Fibroblast of skin of back (primary cell): Measurements from ENCODE around the gene LTBP3.
"Not testable (repeated sequence)": the region's sequence is repeated elsewhere in the genome, so short reads cannot be mapped to it uniquely, and the experiment has no call there.

Source experiments
- DNase-seq: peaks from one replicate; pipeline ENCODE4 v3.0.0-alpha.2; 2013

LTBP3 gene

GRCh38 chr11:65535102-65535501 is 23.1 kb downstream of the LTBP3 start:
- DNase-seq: no peak

DNA sequence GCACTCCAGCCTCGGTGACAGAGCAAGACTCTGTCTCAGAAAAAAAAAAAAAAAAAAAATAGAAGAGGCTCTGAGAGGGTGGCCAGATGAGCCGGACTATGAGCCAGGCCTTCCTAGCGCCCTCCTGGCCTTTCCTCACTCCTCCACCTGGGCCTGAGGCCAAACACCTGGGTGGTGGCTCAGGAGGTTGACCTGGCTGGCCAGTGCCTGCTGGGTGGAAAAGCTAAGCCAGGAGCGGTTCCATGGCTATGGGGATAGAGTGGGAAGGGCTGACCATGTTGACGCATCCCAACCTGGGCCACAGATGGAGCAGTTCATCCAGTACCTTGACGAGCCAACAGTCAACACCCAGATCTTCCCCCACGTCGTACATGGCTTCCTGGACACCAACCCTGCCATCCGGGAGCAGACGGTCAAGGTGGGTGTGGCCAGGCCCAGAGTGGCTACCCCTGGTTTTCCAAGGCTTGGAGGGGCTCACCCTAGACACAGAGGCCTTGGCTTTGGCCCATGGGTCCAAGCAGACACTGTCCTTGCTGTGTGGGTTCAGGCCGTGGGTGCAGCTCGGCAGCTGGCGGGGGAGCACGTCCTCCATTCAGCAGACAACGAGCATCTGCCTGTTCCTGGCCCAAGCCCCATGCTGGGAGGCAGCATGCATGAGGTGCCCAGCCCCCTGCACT is 25.6 kb downstream of the LTBP3 start:
- DNase-seq: no peak

DNA sequence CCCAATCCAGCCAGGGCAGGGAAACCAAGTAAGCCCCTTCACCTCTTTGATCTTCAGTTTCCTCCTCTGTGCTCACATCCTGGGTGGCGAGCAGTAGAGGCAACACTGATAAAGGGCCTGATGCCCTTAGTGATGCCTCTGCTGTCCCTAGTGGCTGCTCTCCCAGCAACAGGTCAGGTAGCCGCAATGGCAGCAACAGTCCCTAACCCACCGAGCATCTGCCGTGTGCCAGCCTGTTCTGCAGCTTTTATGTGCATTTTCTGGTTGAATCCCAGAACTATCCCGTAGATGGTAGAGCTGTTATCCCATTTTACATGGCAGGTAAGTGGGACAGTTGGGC is 28.0 kb downstream of the LTBP3 start:
- no peak for DNase-seq

- no peak for DNase-seq
These were observed 28.5 kb downstream of the LTBP3 start for GRCh38 chr11:65529475-65530156.

DNA sequence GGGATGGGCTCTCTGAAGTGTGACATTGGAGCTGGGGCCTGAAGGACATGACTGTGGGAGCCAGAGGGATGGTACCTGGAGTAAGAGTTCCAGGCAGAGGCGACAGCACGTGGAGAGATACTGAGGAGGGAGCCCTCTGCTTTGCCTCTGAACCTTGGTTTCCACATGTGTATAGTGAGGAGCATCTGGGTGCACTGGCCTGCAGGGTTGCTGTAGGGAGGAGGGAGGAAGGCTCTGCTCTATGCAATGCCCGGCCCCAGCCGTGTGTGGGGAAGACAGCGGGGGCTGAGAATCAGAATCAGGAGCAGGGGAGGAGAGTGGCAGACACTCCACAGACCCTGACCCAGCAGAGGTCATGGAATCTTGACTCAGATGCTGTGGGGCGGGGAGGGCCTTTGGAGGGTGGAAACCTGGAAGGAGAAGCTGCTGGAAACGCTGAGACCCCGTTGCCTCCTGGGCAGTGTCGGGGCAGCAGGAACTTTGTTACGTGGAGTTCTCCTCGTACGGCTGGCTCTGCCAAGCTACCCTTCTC is 29.3 kb downstream of the LTBP3 start:
- DNase-seq: no peak

GRCh38 chr11:65526744-65527143 is 31.4 kb downstream of the LTBP3 start:
- DNase-seq: no peak

DNA sequence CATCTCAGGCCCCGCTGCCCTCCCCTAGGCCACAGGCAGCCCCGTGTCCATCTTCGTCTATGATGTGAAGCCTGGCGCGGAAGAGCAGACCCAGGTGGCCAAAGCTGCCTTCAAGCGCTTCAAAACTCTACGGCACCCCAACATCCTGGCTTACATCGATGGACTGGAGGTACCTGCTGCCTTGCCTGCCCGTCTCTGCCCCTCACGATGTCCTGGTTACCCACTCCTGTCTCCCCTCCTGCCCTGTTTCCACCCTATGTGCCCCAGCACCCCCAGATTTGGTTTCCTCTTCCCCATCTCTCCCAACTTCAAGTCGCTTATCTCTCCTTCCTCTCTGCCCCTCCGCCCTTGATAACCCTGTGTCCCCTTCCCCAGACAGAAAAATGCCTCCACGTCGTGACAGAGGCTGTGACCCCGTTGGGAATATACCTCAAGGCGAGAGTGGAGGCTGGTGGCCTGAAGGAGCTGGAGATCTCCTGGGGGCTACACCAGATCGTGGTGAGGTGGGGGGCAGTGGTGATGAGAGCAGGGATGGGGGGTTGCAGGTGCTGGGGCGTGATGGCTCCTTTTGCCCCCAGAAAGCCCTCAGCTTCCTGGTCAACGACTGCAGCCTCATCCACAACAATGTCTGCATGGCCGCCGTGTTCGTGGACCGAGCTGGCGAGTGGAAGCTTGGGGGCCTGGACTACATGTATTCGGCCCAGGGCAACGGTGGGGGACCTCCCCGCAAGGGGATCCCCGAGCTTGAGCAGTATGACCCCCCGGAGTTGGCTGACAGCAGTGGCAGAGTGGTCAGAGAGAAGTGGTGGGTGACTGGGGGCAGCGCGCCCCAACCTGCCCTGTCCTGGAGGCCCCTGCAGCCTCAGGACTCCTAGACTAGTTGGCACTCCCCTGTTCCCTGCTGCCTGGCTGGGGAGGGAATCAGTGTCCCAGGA is 32.3 kb downstream of the LTBP3 start:
- DNase-seq: no peak

- DNase-seq: peak; percentile 78
These were observed 33.2 kb downstream of the LTBP3 start, which contains the start of gene SCYL1 for GRCh38 chr11:65524741-65525545. SCYL1 (plus strand) TSS chr11:65525083; CDS start chr11:65525154, 71 bp downstream.

- DNase-seq: no peak
These were observed 34.0 kb downstream of the LTBP3 start for GRCh38 chr11:65524014-65524740.

- DNase-seq: not testable (repeated sequence)
These were observed 34.6 kb downstream of the LTBP3 start for GRCh38 chr11:65523631-65523968.

- DNase-seq: not testable (repeated sequence)
These were observed 35.2 kb downstream of the LTBP3 start for GRCh38 chr11:65522718-65523630.

GRCh38 chr11:65521777-65522521 is 36.2 kb downstream of the LTBP3 start:
- DNase-seq: not testable (repeated sequence)

- DNase-seq: not testable (repeated sequence)
These were observed 39.1 kb downstream of the LTBP3 start for GRCh38 chr11:65518941-65519549.

DNA sequence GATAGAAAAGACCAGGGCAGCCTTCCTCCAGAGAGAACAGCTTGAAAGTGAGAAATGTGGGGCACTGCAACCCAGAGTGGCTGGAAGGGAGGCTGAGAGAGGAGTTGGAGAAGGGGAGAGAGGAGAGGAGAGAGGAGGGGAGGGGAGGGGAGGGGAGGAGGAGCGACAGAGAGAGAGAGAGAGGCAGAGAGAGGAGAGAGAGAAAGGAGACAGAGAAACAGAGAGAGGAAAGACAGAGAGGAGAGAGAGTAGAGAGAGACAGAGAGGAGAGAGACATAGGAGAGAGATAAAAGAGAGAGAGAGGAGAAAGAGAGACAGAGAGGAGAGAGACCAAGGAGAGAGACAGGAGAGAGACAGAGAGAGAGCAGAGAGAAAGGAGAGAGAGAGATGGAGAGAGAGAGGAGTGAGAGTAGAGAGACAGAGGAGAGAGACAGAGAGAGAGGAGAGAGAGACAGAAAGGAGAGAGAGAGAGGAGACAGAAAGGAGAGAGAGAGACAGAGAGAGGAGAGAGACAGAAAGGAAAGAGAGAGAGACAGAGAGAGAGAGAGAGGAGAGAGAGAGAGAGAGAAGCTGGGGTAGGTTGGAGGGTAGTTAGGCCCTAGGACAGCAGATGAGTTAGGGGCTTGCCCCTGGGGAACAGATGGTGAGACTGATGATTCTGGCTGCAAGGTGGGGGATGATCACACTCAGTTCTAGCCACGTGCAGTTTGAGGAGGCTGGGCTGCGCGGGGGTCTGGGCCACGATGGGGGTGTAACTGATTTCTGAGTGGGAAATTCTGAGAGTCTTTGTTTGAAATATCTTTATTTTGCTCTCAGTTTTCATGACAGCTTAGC is 41.8 kb downstream of the LTBP3 start:
- DNase-seq: no peak

DNA sequence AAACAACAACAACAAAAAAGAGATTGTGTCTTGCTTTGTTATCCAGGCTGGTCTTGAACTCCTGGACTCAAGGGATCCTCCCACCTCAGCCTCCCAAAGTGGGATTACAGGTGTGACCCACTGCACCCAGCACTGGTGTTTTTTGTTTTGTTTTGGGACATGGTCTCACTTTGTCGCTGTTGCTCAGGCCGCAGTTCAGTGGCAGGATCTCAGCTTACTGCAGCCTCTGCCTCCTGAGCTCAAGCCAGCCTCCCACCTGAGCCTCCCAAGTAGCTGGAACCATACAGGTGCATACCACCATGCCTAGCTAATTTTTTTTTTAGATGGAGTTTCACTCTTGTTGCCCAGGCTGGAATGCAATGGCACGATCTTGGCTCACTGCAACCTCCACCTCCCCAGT is 45.8 kb downstream of the LTBP3 start:
- DNase-seq: not testable (repeated sequence)

GRCh38 chr11:65506772-65507505 is 51.2 kb downstream of the LTBP3 start:
- peak; percentile 92 for DNase-seq

DNA sequence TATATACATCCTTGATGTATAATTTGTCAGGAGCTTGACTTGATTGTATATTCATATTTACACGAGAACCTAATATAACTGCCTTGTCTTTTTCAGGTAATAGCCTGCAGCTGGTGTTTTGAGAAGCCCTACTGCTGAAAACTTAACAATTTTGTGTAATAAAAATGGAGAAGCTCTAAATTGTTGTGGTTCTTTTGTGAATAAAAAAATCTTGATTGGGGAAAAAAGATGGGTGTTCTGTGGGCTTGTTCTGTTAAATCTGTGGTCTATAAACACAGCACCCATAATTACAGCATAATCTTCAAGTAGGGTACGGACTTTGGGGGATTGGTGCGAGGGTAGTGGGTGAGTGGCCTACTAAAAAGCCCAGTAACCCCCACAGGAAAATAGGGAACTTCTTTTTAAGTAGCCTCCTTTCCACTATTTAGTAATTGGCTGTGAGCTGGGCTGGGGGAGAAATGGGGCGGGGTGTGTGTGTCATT is 51.8 kb downstream of the LTBP3 start:
- no peak for DNase-seq
